Hypothalamus (tissue), 51 donors: ENCODE measurements around the gene CD1C.
"Not testable (repeated sequence)": the region's sequence is repeated elsewhere in the genome, so short reads cannot be mapped to it uniquely, and the experiment has no call there.

Source experiments
- DNase-seq, 51 donors: peaks; one replicate each; lab custom pipeline; 2025; lab: John Stamatoyannopoulos, UW

The CD1C gene

GRCh38 chr1:158327481-158327880, 37.8 kb downstream of the CD1C start:
- no peak for DNase-seq

GRCh38 chr1:158328426-158328825, 38.7 kb downstream of the CD1C start:
- no peak for DNase-seq

- no peak for DNase-seq
Observed at GRCh38 chr1:158329300-158329699, 39.6 kb downstream of the CD1C start.

- no peak for DNase-seq
Observed at GRCh38 chr1:158329733-158330132, 40.0 kb downstream of the CD1C start.

GRCh38 chr1:158330391-158331105, 40.8 kb downstream of the CD1C start:
- no peak for DNase-seq

- DNase-seq = no peak
Observed at GRCh38 chr1:158331106-158331425, 41.3 kb downstream of the CD1C start.

- no peak for DNase-seq
Observed at GRCh38 chr1:158331481-158332150, 41.9 kb downstream of the CD1C start, which contains the start of gene CD1B. Gene CD1B, minus strand, starts transcription at chr1:158331531. Its CDS starts 108 bp downstream, at chr1:158331423.

GRCh38 chr1:158333405-158334155, 43.9 kb downstream of the CD1C start:
- DNase-seq = no peak

- no peak for DNase-seq
Observed at GRCh38 chr1:158334526-158335212, 44.9 kb downstream of the CD1C start.

GRCh38 chr1:158335213-158335532, 45.5 kb downstream of the CD1C start:
- no peak for DNase-seq

GRCh38 chr1:158336413-158336812, 46.7 kb downstream of the CD1C start:
- not testable (repeated sequence) for DNase-seq
